Fibroblast of mammary gland (primary cell): ENCODE results near the gene ZNF20.

Experiments
- DNase-seq: peaks from one replicate; pipeline ENCODE4 v3.0.0-alpha.2; 2010; ENCODE audit warnings: low read depth
- H3K4me3 ChIP-seq: 2 replicates; pipeline ENCODE4 v1.5.1; 2011; ENCODE audit warnings: low read depth, mild to moderate bottlenecking, low read length, moderate library complexity; ENCODE audit not compliant: control insufficient read depth
- CTCF ChIP-seq: conservative IDR thresholded peaks from 2 replicates; pipeline ENCODE4 v1.5.1; 2011; ENCODE audit warnings: low read depth, low read length, inconsistent platforms; ENCODE audit not compliant: control insufficient read depth, insufficient read depth

The ZNF20 gene

GRCh38 chr19:12140545-12141404, 625 bp upstream of the ZNF20 start:
- peak overlapping the region; percentile 66 for H3K4me3 ChIP-seq
- peak; percentile 89 for TF ChIP-seq CTCF
- DNase-seq: peak; percentile 86

- DNase-seq: peak; percentile 11
- no peak for TF ChIP-seq CTCF
- peak overlapping the region; percentile 66 for H3K4me3 ChIP-seq
Measured at GRCh38 chr19:12139269-12139668, 881 bp downstream of the ZNF20 start.

GRCh38 chr19:12137221-12137940, 2.8 kb downstream of the ZNF20 start:
- TF ChIP-seq CTCF: peak; percentile 12
- peak; percentile 16 for DNase-seq
- H3K4me3 ChIP-seq: no peak overlapping the region

- DNase-seq: peak; percentile 24
- no peak for TF ChIP-seq CTCF
- H3K4me3 ChIP-seq: no peak overlapping the region
Measured at GRCh38 chr19:12133069-12133468, 7.1 kb downstream of the ZNF20 start.

- no peak overlapping the region for H3K4me3 ChIP-seq
- TF ChIP-seq CTCF: peak; percentile 47
- peak; percentile 11 for DNase-seq
Measured at GRCh38 chr19:12126707-12127106, 13.4 kb downstream of the ZNF20 start.

GRCh38 chr19:12117201-12117970, 22.8 kb downstream of the ZNF20 start:
- no peak for DNase-seq
- no peak overlapping the region for H3K4me3 ChIP-seq
- no peak for TF ChIP-seq CTCF
